DOHH2 (cell line): ENCODE results near the gene NEURL3.

Source experiments
- EZH2phosphoT487 ChIP-seq: fragments of 200-600 bp; sonication (generic); IDR thresholded peaks from 2 replicates; pipeline ENCODE4 v1.6.1; 2017; ENCODE audit warnings: borderline replicate concordance, mild to moderate bottlenecking, antibody characterized with exemption, low read length, moderate library complexity, mixed read lengths
- TF ChIP-seq, protein P1 (sequence below): fragments of 200-600 bp; sonication (generic); IDR thresholded peaks from one replicate; pipeline ENCODE4 v1.5.1; 2014; ENCODE audit warnings: antibody characterized with exemption, mild to moderate bottlenecking, low read depth, low read length; ENCODE audit not compliant: poor library complexity, severe bottlenecking

GRCh38 chr2:96514521-96514920 is 9.4 kb upstream of the NEURL3 start:
- TF ChIP-seq, protein P1, sequence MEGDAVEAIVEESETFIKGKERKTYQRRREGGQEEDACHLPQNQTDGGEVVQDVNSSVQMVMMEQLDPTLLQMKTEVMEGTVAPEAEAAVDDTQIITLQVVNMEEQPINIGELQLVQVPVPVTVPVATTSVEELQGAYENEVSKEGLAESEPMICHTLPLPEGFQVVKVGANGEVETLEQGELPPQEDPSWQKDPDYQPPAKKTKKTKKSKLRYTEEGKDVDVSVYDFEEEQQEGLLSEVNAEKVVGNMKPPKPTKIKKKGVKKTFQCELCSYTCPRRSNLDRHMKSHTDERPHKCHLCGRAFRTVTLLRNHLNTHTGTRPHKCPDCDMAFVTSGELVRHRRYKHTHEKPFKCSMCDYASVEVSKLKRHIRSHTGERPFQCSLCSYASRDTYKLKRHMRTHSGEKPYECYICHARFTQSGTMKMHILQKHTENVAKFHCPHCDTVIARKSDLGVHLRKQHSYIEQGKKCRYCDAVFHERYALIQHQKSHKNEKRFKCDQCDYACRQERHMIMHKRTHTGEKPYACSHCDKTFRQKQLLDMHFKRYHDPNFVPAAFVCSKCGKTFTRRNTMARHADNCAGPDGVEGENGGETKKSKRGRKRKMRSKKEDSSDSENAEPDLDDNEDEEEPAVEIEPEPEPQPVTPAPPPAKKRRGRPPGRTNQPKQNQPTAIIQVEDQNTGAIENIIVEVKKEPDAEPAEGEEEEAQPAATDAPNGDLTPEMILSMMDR = no peak
- no peak for TF ChIP-seq EZH2phosphoT487
